GM10266 (cell line): Measurements from ENCODE around the gene STK39.

Source experiments
- DNase-seq: peaks from one replicate; pipeline ENCODE4 v3.0.0; 2012; ENCODE audit errors: extremely low spot score
- CTCF ChIP-seq: IDR thresholded peaks from 2 replicates; pipeline ENCODE4 v1.5.1; 2012; ENCODE audit warnings: mild to moderate bottlenecking, low read depth; ENCODE audit not compliant: control insufficient read depth, insufficient read depth; ENCODE audit errors: missing control alignments

The STK39 gene

GRCh38 chr2:168244318-168244717 lies 3.1 kb downstream of the STK39 start:
- no peak for TF ChIP-seq CTCF
- no peak for DNase-seq

- no peak for TF ChIP-seq CTCF
- DNase-seq: no peak
Measured at GRCh38 chr2:168243061-168243460, 4.3 kb downstream of the STK39 start.

DNA sequence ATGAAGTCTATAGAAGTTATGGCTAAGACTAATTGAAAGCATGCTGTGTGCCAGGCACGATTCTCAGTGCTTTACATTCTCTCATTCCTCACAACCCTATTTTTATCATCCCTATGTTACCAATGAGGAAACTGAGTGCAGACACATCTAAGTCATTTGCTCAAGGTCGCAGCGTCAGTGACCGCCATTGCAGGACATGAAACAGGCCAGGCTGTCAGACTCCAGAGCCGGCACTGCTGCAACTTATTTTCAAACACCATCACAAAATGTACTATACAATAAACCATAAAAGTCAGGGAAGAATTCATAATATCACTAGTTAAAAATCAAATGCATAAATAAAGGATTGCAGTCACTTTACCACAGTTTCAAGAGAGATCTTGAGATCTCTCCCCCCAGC lies 5.6 kb downstream of the STK39 start:
- no peak for TF ChIP-seq CTCF
- DNase-seq: no peak

DNA sequence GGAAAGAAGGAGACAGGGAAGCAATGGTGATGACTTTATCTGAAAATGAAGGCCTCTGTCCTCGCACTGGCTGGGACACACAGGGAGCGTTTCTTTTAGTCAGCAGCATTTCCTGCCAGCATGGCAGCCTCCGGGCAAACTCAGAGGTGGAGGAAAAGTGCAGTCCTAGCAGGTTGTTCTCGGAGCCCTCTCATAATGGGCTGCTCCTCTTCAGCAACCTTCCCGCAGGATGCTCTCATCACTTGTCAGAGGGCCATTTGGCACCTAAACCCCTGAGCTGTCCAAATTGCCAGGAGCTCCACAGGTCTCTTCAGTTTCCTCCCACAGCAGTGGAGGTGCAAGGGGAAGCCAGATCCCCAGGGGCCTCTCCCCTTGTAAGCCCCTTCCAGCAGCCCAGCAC lies 6.2 kb downstream of the STK39 start:
- no peak for DNase-seq
- no peak for TF ChIP-seq CTCF

DNA sequence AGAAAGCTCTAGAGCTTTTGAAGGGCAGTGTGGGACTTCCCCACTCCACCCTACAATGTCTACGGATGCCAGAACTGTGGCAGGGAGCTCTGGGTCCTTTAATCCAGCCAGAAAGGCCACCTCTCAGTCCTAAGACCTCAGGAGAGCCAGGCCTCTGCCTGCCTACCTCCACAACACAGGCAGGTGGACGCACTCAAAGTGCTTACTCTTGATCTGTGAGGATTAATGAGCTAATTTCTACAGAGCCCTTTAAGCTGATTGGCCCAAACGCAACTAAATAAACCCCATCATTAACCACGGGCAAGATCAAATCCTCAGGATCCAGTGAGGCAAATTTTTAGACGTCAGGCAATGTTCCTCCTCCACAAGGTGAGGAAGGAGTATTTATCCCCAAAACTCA lies 8.1 kb downstream of the STK39 start:
- TF ChIP-seq CTCF: no peak
- DNase-seq: no peak

DNA sequence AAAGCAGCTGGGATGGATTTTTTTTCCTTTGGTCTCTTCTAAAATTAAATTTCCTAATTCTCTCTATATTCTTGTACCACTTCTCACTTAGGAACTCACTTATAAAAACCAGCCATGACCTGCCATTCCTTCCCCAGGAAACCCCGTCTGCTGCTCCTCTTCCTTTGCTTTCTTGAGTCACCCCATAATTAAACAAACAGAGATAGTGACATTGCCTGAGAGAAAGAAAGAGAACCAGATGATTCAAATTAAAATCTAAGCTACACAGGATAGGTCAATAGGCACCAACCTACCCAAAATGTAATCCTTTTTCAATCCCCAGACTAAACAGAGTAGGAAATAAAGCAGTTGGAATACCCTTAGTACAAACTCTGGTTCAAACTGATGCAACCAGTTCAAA lies 9.7 kb downstream of the STK39 start:
- TF ChIP-seq CTCF: no peak
- DNase-seq: no peak

DNA sequence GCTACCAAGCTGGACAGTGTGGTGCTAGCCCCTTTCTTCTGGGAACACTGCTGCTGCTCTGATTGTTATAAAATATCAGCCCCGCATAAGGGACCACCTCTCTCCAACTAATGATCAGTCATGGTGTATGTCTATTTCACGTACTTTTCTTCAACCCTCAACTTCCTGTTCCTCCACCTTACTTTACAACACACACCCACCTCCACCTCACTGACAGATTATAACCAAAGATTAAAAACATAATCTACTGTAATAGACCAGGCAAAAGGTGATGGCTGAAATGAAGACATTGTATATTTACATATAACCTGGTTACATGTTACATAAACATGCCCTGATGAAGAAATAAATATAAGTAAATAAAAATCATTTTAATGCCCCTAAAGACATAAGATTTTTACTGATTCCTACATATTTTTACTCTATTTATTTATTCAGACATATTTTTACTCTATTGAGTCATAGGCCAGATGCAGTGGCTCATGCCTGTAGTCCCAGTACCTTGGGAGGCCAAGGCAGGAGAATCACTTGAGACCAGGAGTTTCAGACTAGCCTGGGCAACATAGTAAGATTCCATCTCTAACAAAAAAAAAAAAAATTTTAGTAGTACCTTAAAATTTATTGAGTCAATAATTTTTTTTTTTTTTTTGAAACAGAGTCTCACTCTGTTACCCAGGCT lies 12.8 kb downstream of the STK39 start:
- no peak for DNase-seq
- TF ChIP-seq CTCF: no peak
